PFSK-1 (cell line): ENCODE data around the gene ZFAND3.

Experiments used
- FOXP2 ChIP-seq: optimal IDR thresholded peaks from 2 replicates; pipeline ENCODE3; 2011; ENCODE audit warnings: borderline replicate concordance, control low read depth, inconsistent platforms; ENCODE audit not compliant: insufficient read depth; ENCODE audit errors: extremely low read length, extremely low read depth
- POLR2AphosphoS5 ChIP-seq: IDR thresholded peaks from 2 replicates; pipeline ENCODE4 v1.6.1; 2012; ENCODE audit warnings: low read depth, mild to moderate bottlenecking, control low read depth, low read length, moderate library complexity
- REST ChIP-seq, 2 experiments: IDR thresholded peaks; 2 replicates each; pipeline versions ENCODE4 v1.6.1 to v1.8.0; 2011 to 2012; ENCODE audit warnings: low read depth in 2 of 2, low read length in 2 of 2, control low read depth in 1 of 2, inconsistent platforms in 1 of 2, mild to moderate bottlenecking in 1 of 2, moderate library complexity in 1 of 2; ENCODE audit not compliant: insufficient read depth in 1 of 2
- SIN3A ChIP-seq: IDR thresholded peaks from 2 replicates; pipeline ENCODE4 v1.6.1; 2012; ENCODE audit warnings: mild to moderate bottlenecking, low read length, moderate library complexity, borderline replicate concordance; ENCODE audit not compliant: insufficient read depth
- TAF1 ChIP-seq: IDR thresholded peaks from 2 replicates; pipeline ENCODE4 v1.6.1; 2012; ENCODE audit warnings: low read length, control low read depth, borderline replicate concordance; ENCODE audit not compliant: insufficient read depth

Gene ZFAND3

DNA sequence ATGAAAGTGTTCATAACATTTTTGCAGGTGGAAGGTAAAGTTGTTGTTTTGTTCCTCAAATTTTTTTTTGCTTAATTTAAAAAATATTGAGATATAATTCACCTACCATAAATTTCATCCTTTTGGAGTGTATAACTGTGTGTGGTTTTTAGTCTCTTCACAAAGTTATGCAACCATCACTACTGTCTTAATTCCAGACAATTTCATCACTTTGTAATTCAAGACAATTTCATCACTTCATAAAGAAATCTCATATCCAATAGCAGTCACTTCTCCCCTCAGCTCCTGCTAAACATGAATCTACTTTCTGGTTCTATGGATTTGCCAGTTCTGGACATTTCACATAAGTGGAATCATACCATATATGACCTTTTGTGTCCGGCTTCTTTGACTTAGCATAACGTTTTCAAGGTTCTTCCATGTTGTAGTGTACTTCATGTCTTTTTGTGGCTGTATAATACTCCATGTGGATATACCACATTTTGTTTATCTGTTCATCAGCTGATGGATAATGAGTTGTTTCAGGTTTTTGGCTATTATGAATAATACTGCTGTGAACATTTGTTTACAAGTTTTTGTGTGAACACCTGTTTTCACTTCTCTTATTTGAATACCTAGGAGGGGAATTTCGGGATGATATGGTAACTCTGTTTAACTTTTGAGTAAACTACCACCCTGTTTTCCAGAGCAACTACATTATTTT is 18.8 kb downstream of the ZFAND3 start:
- TF ChIP-seq FOXP2 (no peak), POLR2AphosphoS5 (no peak), REST (IDR thresholded peaks at IDR 0.05; ENCODE audit: insufficient read depth in 1 of 2, low read depth in 2 of 2, low read length in 2 of 2) (no peak), TAF1 (no peak), SIN3A (no peak)

DNA sequence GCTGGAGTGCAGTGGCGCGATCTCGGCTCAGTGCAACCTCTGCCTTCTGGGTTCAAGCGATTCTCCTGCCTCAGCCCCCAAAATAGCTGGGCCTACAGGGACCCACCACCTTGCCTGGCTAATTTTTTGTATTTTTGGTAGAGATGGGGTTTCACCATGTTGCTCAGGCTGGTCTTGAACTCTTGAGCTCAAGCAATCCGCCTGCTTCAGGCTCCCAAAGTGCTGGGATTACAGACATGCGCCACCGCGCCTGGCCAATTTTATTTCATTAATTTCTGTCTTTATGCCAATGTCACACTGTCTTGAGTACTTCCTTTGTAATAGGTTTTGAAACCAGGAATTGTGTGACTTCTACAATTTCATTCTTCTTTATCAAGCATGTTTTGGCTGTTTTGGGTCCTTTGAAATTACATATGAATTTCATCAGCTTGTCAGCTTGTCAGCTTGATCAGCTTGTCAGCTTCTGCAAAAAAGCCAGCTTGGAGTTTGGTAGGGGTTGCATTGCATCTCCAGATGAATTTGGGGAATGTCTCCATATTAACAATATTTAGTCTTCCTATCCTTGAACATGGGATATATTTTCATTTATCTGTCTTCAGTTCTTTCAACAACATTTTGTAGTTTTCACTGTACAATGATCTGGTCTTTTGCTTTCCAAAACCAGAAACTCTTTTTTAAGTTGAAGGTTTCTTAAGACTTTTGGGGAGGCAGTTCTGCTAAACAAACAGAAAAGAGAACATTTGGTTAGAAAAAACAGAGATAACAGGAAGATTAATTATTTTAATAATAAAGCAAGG is 20.8 kb downstream of the ZFAND3 start:
- TF ChIP-seq REST (IDR thresholded peaks at IDR 0.05; ENCODE audit: insufficient read depth in 1 of 2, low read depth in 2 of 2, low read length in 2 of 2) (no peak), SIN3A (no peak), FOXP2 (no peak), TAF1 (no peak), POLR2AphosphoS5 (no peak)

DNA sequence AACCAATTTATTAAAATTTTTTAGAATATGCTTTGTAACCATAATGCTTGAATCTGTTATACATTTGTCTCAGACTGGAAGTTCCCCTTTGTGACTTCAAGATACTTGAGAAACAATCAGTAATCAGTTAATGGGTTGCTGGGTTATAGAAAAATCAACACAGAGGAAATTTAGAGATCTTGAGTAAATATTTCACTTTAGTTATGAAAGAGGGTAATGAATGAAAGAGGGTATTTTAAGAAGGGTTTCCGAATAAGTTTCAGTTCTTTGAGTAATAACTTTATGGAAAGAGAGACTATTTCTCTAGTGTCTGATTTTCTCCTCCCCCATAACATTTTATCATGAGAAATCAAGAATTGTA is 21.4 kb downstream of the ZFAND3 start:
- TF ChIP-seq TAF1 (no peak), REST (IDR thresholded peaks at IDR 0.05; ENCODE audit: insufficient read depth in 1 of 2, low read depth in 2 of 2, low read length in 2 of 2) (no peak), SIN3A (no peak), FOXP2 (no peak), POLR2AphosphoS5 (no peak)

GRCh38 chr6:37845026-37845911 is 25.7 kb downstream of the ZFAND3 start:
- TF ChIP-seq TAF1 = no peak
- no peak for TF ChIP-seq SIN3A
- no peak for TF ChIP-seq FOXP2
- TF ChIP-seq POLR2AphosphoS5 = no peak
- TF ChIP-seq REST (IDR thresholded peaks at IDR 0.05; ENCODE audit: insufficient read depth in 1 of 2, low read depth in 2 of 2, low read length in 2 of 2) = no peak
